ENCODE results near the gene NFIX.

Gene NFIX

DNA sequence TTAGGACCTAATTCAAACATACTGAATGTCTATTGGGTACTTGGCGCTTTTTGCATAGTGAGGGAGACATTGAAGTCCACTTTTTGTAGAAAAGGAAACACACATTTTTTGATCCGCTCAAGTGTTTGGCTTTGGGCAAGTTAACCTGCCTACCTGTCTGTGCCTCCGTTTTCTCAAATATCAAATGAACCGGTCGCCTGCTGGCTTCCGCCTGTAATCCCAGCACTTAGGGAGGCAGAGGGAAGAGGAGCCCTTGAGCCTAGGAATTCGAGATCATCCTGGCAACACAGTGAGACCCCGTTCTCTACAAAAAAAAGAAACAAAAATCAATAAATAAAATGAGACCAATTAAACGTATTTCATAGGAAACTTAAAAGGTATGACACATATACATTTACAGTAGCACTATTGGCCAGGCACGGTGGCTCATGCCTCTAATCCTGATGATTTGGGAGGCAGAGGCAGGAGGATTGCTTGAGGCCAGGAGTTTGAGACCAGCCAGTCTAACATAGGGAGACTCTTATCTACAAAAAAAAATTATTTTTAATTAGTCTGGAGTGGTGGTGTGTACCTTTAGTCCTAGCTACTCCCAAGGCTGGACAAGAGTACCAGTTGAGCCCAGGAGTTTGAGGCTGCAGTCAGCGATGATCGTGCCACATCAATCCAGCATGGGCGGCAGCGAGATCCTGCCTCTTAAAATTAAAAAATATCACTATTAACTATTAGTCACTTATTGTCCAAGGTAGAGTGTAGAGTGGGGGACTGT is 48.4 kb upstream of the NFIX start:
- TF ChIP-seq, protein P1, sequence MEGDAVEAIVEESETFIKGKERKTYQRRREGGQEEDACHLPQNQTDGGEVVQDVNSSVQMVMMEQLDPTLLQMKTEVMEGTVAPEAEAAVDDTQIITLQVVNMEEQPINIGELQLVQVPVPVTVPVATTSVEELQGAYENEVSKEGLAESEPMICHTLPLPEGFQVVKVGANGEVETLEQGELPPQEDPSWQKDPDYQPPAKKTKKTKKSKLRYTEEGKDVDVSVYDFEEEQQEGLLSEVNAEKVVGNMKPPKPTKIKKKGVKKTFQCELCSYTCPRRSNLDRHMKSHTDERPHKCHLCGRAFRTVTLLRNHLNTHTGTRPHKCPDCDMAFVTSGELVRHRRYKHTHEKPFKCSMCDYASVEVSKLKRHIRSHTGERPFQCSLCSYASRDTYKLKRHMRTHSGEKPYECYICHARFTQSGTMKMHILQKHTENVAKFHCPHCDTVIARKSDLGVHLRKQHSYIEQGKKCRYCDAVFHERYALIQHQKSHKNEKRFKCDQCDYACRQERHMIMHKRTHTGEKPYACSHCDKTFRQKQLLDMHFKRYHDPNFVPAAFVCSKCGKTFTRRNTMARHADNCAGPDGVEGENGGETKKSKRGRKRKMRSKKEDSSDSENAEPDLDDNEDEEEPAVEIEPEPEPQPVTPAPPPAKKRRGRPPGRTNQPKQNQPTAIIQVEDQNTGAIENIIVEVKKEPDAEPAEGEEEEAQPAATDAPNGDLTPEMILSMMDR (IDR thresholded peaks at IDR 0.05; ENCODE audit: low read depth, low read length) = no peak
- TF ChIP-seq EZH2phosphoT487 (IDR thresholded peaks at IDR 0.05; ENCODE audit: low read depth) = no peak
- Histone ChIP-seq H3K4me1 (ENCODE audit: low read length) (peaks cover 45% of the 10 kb centered on the region), H2AFZ (ENCODE audit: low read depth, low read length) (no peak overlapping the region), H3K4me3 (ENCODE audit: low read length) (peak overlapping the region; percentile 97), H3K36me3 (replicated peaks; ENCODE audit: low read depth, low read length) (peaks cover 73% of the 10 kb centered on the region), H3K9ac (ENCODE audit: low read length) (peak overlapping the region; percentile 96), H4K20me1 (ENCODE audit: insufficient read depth, low read length) (peaks cover 13% of the 10 kb centered on the region), H3K79me2 (ENCODE audit: low read length) (peaks cover 65% of the 10 kb centered on the region), H3K9me3 (ENCODE audit: insufficient read depth, low read length) (no peaks in the 10 kb centered on the region), H3K4me2 (ENCODE audit: low read length) (peak overlapping the region; percentile 95), H3K27ac (ENCODE audit: low read length) (peak overlapping the region; percentile 90), H3K27me3 (ENCODE audit: low read depth, low read length) (no peaks in the 10 kb centered on the region)

GRCh38 chr19:12947702-12948611 is 47.3 kb upstream of the NFIX start:
- Histone ChIP-seq H3K4me1 (ENCODE audit: low read length) (peaks cover 35% of the 10 kb centered on the region), H3K9ac (ENCODE audit: low read length) (no peak overlapping the region), H3K4me2 (ENCODE audit: low read length) (no peak overlapping the region; the same call in 1 of the 2 replicates)

DNA sequence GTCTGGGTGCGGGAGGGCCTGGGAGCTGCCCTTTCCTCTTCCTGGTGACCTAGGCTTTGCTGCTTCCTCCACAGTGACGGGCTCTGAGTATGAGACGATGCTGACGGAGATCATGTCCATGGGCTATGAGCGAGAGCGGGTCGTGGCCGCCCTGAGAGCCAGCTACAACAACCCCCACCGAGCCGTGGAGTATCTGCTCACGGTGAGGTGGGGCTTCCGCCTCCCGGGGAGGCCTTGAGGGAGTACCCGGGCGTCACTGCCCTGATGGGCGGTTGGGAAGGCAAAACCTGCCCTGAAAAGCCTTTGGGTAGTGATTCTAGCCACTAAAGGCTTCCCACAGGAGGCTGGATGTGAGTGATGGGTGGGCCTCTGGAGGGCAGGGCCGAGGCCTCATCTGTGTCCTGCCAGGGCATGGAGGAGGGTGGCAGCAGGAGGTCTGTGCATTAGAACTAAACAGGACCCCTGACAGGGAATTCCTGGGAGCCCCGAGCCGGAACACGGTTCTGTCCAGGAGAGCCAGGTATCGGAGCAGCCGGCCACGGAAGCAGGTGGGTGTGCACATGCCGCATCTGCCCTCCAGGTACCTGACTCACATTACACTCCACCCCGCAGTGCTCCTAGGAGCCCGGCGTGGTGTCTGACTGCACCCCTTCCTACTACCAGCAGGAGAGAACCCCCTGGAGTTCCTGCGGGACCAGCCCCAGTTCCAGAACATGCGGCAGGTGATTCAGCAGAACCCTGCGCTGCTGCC is 46.5 kb upstream of the NFIX start:
- Histone ChIP-seq H3K9ac (ENCODE audit: low read length) (no peak overlapping the region), H3K4me3 (ENCODE audit: low read length) (no peak overlapping the region), H3K79me2 (ENCODE audit: low read length) (peaks cover 70% of the 10 kb centered on the region), H4K20me1 (ENCODE audit: insufficient read depth, low read length) (peaks cover 11% of the 10 kb centered on the region), H3K27me3 (ENCODE audit: low read depth, low read length) (no peaks in the 10 kb centered on the region), H3K4me2 (ENCODE audit: low read length) (no peak overlapping the region), H3K27ac (ENCODE audit: low read length) (no peak overlapping the region), H2AFZ (ENCODE audit: low read depth, low read length) (no peak overlapping the region), H3K4me1 (ENCODE audit: low read length) (peaks cover 36% of the 10 kb centered on the region), H3K9me3 (ENCODE audit: insufficient read depth, low read length) (no peaks in the 10 kb centered on the region), H3K36me3 (replicated peaks; ENCODE audit: low read depth, low read length) (peaks cover 76% of the 10 kb centered on the region)
- TF ChIP-seq EZH2phosphoT487 (IDR thresholded peaks at IDR 0.05; ENCODE audit: low read depth) = no peak
- TF ChIP-seq, protein P1 (IDR thresholded peaks at IDR 0.05; ENCODE audit: low read depth, low read length) = no peak

More at GRCh38 chr19:12947702-12948611, 47.3 kb upstream of the NFIX start:
- peaks cover 70% of the 10 kb centered on the region for H3K79me2 ChIP-seq (ENCODE audit: low read length)
- no peak overlapping the region for H3K27ac ChIP-seq (ENCODE audit: low read length)
- TF ChIP-seq, protein P1 (IDR thresholded peaks at IDR 0.05; ENCODE audit: low read depth, low read length) = no peak
- no peak for TF ChIP-seq EZH2phosphoT487 (IDR thresholded peaks at IDR 0.05; ENCODE audit: low read depth)
- H2AFZ ChIP-seq (ENCODE audit: low read depth, low read length) = no peak overlapping the region
- H3K36me3 ChIP-seq (replicated peaks; ENCODE audit: low read depth, low read length) = peaks cover 75% of the 10 kb centered on the region
- H3K4me3 ChIP-seq (ENCODE audit: low read length) = no peak overlapping the region
- peaks cover 13% of the 10 kb centered on the region for H4K20me1 ChIP-seq (ENCODE audit: insufficient read depth, low read length)
- H3K27me3 ChIP-seq (ENCODE audit: low read depth, low read length) = no peaks in the 10 kb centered on the region
- H3K9me3 ChIP-seq (ENCODE audit: insufficient read depth, low read length) = no peaks in the 10 kb centered on the region

Data from OCI-LY3 (cell line).